ENCODE measurements around the gene SLC9A1.

Gene SLC9A1

GRCh38 chr1:27150183-27150582 lies 4.7 kb downstream of the SLC9A1 start:
- DNase-seq = no peak

GRCh38 chr1:27149762-27150113 lies 5.2 kb downstream of the SLC9A1 start:
- DNase-seq = no peak

- no peak for DNase-seq
These were observed 5.7 kb downstream of the SLC9A1 start for GRCh38 chr1:27149084-27149761.

- DNase-seq = no peak
These were observed 6.3 kb downstream of the SLC9A1 start for GRCh38 chr1:27148591-27148990.

- DNase-seq = no peak
These were observed 6.9 kb downstream of the SLC9A1 start for GRCh38 chr1:27147842-27148518.

GRCh38 chr1:27145934-27146354 lies 9.0 kb downstream of the SLC9A1 start:
- DNase-seq = no peak

- DNase-seq = no peak
These were observed 9.8 kb downstream of the SLC9A1 start for GRCh38 chr1:27144920-27145661.

- DNase-seq = no peak
These were observed 10.7 kb downstream of the SLC9A1 start for GRCh38 chr1:27144049-27144748.

GRCh38 chr1:27143401-27143800 lies 11.5 kb downstream of the SLC9A1 start:
- no peak for DNase-seq

GRCh38 chr1:27142464-27142863 lies 12.5 kb downstream of the SLC9A1 start:
- no peak for DNase-seq

- DNase-seq = no peak
These were observed 13.5 kb downstream of the SLC9A1 start for GRCh38 chr1:27141266-27142003.

GRCh38 chr1:27139980-27140379 lies 14.9 kb downstream of the SLC9A1 start:
- no peak for DNase-seq

GRCh38 chr1:27138927-27139326 lies 16.0 kb downstream of the SLC9A1 start:
- DNase-seq = no peak

- no peak for DNase-seq
These were observed 16.6 kb downstream of the SLC9A1 start for GRCh38 chr1:27138368-27138767.

- DNase-seq = no peak
These were observed 17.3 kb downstream of the SLC9A1 start for GRCh38 chr1:27137544-27138075.

- no peak for DNase-seq
These were observed 17.9 kb downstream of the SLC9A1 start for GRCh38 chr1:27136998-27137542.

- no peak for DNase-seq
These were observed 18.7 kb downstream of the SLC9A1 start for GRCh38 chr1:27136236-27136551.

GRCh38 chr1:27135541-27136235 lies 19.2 kb downstream of the SLC9A1 start:
- no peak for DNase-seq

- no peak for DNase-seq
These were observed 20.9 kb downstream of the SLC9A1 start for GRCh38 chr1:27133991-27134390.

GRCh38 chr1:27133158-27133557 lies 21.8 kb downstream of the SLC9A1 start:
- no peak for DNase-seq

- no peak for DNase-seq
These were observed 22.3 kb downstream of the SLC9A1 start for GRCh38 chr1:27132624-27133023.

- DNase-seq = no peak
These were observed 22.8 kb downstream of the SLC9A1 start for GRCh38 chr1:27132147-27132546.
